ENCODE data around the gene NUDT8.
"Not testable (repeated sequence)": the region's sequence is repeated elsewhere in the genome, so short reads cannot be mapped to it uniquely, and the experiment has no call there.

DNA sequence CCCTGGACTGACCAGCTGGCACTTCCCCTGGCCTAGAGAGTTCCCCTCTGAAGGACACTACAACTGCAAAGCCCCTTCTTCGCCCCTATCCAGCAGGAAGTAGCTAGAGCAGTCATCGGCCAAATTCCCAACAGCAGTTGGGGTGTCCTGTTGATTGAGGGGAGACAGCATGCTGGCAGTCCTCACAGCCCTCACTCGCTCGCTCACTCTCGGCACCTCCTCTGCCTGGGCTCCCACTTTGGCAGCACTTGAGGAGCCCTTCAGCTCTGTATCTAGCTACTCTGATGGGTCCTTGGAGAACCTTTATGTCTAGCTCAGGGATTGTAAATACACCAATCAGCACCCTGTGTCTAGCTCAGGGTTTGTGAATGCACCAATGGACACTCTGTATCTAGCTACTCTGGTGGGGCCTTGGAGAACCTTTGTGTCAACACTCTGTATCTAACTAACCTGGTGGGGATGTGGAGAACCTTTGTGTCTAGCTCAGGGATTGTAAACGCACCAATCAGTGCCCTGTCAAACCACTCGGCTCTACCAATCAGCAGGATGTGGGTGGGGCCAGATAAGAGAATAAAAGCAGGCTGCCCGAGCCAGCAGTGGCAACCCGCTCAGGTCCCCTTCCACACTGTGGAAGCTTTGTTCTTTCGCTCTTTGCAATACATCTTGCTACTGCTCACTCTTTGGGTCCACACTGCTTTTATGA is 3.5 kb downstream of the NUDT8 start:
- TF ChIP-seq, protein P1, sequence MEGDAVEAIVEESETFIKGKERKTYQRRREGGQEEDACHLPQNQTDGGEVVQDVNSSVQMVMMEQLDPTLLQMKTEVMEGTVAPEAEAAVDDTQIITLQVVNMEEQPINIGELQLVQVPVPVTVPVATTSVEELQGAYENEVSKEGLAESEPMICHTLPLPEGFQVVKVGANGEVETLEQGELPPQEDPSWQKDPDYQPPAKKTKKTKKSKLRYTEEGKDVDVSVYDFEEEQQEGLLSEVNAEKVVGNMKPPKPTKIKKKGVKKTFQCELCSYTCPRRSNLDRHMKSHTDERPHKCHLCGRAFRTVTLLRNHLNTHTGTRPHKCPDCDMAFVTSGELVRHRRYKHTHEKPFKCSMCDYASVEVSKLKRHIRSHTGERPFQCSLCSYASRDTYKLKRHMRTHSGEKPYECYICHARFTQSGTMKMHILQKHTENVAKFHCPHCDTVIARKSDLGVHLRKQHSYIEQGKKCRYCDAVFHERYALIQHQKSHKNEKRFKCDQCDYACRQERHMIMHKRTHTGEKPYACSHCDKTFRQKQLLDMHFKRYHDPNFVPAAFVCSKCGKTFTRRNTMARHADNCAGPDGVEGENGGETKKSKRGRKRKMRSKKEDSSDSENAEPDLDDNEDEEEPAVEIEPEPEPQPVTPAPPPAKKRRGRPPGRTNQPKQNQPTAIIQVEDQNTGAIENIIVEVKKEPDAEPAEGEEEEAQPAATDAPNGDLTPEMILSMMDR (IDR thresholded peaks at IDR 0.05): not testable (repeated sequence)
- TF ChIP-seq POLR2A, EP300 (IDR thresholded peaks at IDR 0.05): not testable (repeated sequence)
